ENCODE measurements around the gene TRAPPC2. TPM values are rescaled to one million over a fixed set of nuclear protein-coding genes. Genes with fewer than 3 reads are reported as not detected.

Gene TRAPPC2
- total RNA-seq, 4 donors from 2014 or later: 5.9 to 16.5 (median 9.2) TPM

- TF ChIP-seq CTCF (IDR thresholded peaks at IDR 0.05; ENCODE audit: low read depth): no peak
Observed at GRCh38 chrX:13676885-13677284, 57.5 kb downstream of the TRAPPC2 start.

- TF ChIP-seq CTCF (IDR thresholded peaks at IDR 0.05; ENCODE audit: low read depth): no peak
Observed at GRCh38 chrX:13673016-13673415, 61.4 kb downstream of the TRAPPC2 start.

- no peak for TF ChIP-seq CTCF (IDR thresholded peaks at IDR 0.05; ENCODE audit: low read depth)
Observed at GRCh38 chrX:13670197-13670596, 64.2 kb downstream of the TRAPPC2 start.

GRCh38 chrX:13669246-13669737, 65.1 kb downstream of the TRAPPC2 start:
- TF ChIP-seq CTCF (IDR thresholded peaks at IDR 0.05; ENCODE audit: low read depth): no peak

GRCh38 chrX:13667919-13668318, 66.5 kb downstream of the TRAPPC2 start:
- no peak for TF ChIP-seq CTCF (IDR thresholded peaks at IDR 0.05; ENCODE audit: low read depth)

GRCh38 chrX:13666836-13667235, 67.6 kb downstream of the TRAPPC2 start:
- TF ChIP-seq CTCF (IDR thresholded peaks at IDR 0.05; ENCODE audit: low read depth): no peak

GRCh38 chrX:13664020-13664419, 70.4 kb downstream of the TRAPPC2 start:
- TF ChIP-seq CTCF (IDR thresholded peaks at IDR 0.05; ENCODE audit: low read depth): no peak
